Stomach smooth muscle (tissue), 2 donors: ENCODE results near the gene LAG3.

Source experiments
- H3K27ac ChIP-seq: one replicate; pipeline ENCODE4 v1.7.0; 2013; ENCODE audit warnings: mild to moderate bottlenecking, low read length, inconsistent platforms
- H3K27me3 ChIP-seq, 2 donors: one replicate each; pipeline ENCODE4 v1.7.0; 2013; ENCODE audit warnings: low read length in 2 of 2; ENCODE audit not compliant: insufficient read depth in 2 of 2, control insufficient read depth in 1 of 2
- H3K36me3 ChIP-seq, 2 donors: one replicate each; pipeline ENCODE4 v1.7.0; 2013; ENCODE audit warnings: low read length in 2 of 2; ENCODE audit not compliant: control insufficient read depth in 2 of 2, insufficient read depth in 2 of 2
- H3K4me1 ChIP-seq: one replicate; pipeline ENCODE4 v1.7.0; 2013; ENCODE audit warnings: low read length; ENCODE audit not compliant: control insufficient read depth, insufficient read depth
- H3K4me3 ChIP-seq, 2 donors: one replicate each; pipeline ENCODE4 v1.7.0; 2013; ENCODE audit warnings: low read length in 2 of 2
- H3K9ac ChIP-seq, 2 donors: one replicate each; pipeline ENCODE4 v1.7.0; 2013; ENCODE audit warnings: low read length in 2 of 2, mild to moderate bottlenecking in 1 of 2
- H3K9me3 ChIP-seq, 2 donors: one replicate each; pipeline ENCODE4 v1.7.0; 2013; ENCODE audit warnings: low read length in 2 of 2; ENCODE audit not compliant: control insufficient read depth in 2 of 2
- donor health status: healthy.
- donor health status: Pancreatic carcinoma.

LAG3 gene

GRCh38 chr12:6766651-6767349 lies 5.5 kb upstream of the LAG3 start:
- peaks cover 66% of the 10 kb centered on the region for H3K4me1 ChIP-seq
- peak overlapping the region; percentile 89 to 95 for H3K4me3 ChIP-seq

GRCh38 chr12:6767353-6768319 lies 4.7 kb upstream of the LAG3 start:
- Histone ChIP-seq H3K9ac (peak overlapping the region; percentile 79 to 82), H3K27ac (peak overlapping the region; percentile 80), H3K9me3 (no peaks in the 10 kb centered on the region), H3K27me3 (no peaks in the 10 kb centered on the region), H3K36me3 (peaks cover 11 to 13% of the 10 kb centered on the region in 2 donors), H3K4me3 (peak overlapping the region; percentile 89 to 95), H3K4me1 (peaks cover 64% of the 10 kb centered on the region)

More at GRCh38 chr12:6766651-6767349, 5.5 kb upstream of the LAG3 start:
- Histone ChIP-seq H3K9ac (peak overlapping the region; percentile 79 to 82), H3K27me3 (no peaks in the 10 kb centered on the region), H3K9me3 (no peaks in the 10 kb centered on the region), H3K36me3 (peaks cover 11 to 13% of the 10 kb centered on the region in 2 donors), H3K27ac (peak overlapping the region; percentile 80)

- Histone ChIP-seq H3K27ac (peak overlapping the region; percentile 80), H3K9me3 (no peaks in the 10 kb centered on the region), H3K36me3 (peaks cover 11 to 13% of the 10 kb centered on the region in 2 donors), H3K9ac (peak overlapping the region; percentile 72 to 82), H3K27me3 (no peaks in the 10 kb centered on the region), H3K4me3 (peak overlapping the region; percentile 89 to 95), H3K4me1 (peaks cover 63% of the 10 kb centered on the region)
These were observed 3.8 kb upstream of the LAG3 start for GRCh38 chr12:6768437-6768914.

GRCh38 chr12:6768990-6769389 lies 3.3 kb upstream of the LAG3 start:
- no peaks in the 10 kb centered on the region for H3K27me3 ChIP-seq
- no peaks in the 10 kb centered on the region for H3K9me3 ChIP-seq
- peak overlapping the region; percentile 89 to 95 for H3K4me3 ChIP-seq
- peaks cover 11 to 13% of the 10 kb centered on the region in 2 donors for H3K36me3 ChIP-seq
- H3K27ac ChIP-seq, result peak overlapping the region; percentile 80
- H3K4me1 ChIP-seq, result peaks cover 62% of the 10 kb centered on the region
- peak overlapping the region; percentile 21 to 82 for H3K9ac ChIP-seq

GRCh38 chr12:6769666-6770065 lies 2.7 kb upstream of the LAG3 start:
- Histone ChIP-seq H3K36me3 (peaks cover 11 to 13% of the 10 kb centered on the region in 2 donors), H3K9ac (no peak overlapping the region), H3K27ac (peak overlapping the region; percentile 80), H3K4me3 (peak overlapping the region in 1 of 2 donors; percentile 89), H3K4me1 (peaks cover 58% of the 10 kb centered on the region), H3K27me3 (no peaks in the 10 kb centered on the region), H3K9me3 (no peaks in the 10 kb centered on the region)

GRCh38 chr12:6770094-6770493 lies 2.2 kb upstream of the LAG3 start:
- no peaks in the 10 kb centered on the region for H3K27me3 ChIP-seq
- peak overlapping the region; percentile 80 for H3K27ac ChIP-seq
- H3K36me3 ChIP-seq, result peaks cover 11 to 13% of the 10 kb centered on the region in 2 donors
- H3K9me3 ChIP-seq, result no peaks in the 10 kb centered on the region
- peaks cover 54% of the 10 kb centered on the region for H3K4me1 ChIP-seq
- H3K9ac ChIP-seq, result no peak overlapping the region
- H3K4me3 ChIP-seq, result no peak overlapping the region

- H3K4me1 ChIP-seq, result peaks cover 49% of the 10 kb centered on the region
- no peak overlapping the region for H3K9ac ChIP-seq
- no peak overlapping the region for H3K4me3 ChIP-seq
- no peaks in the 10 kb centered on the region for H3K9me3 ChIP-seq
- H3K27ac ChIP-seq, result peak overlapping the region; percentile 24
- H3K36me3 ChIP-seq, result peaks cover 11 to 13% of the 10 kb centered on the region in 2 donors
- no peaks in the 10 kb centered on the region for H3K27me3 ChIP-seq
These were observed 1.7 kb upstream of the LAG3 start for GRCh38 chr12:6770600-6770999.

- peak overlapping the region; percentile 24 for H3K27ac ChIP-seq
- H3K4me3 ChIP-seq, result no peak overlapping the region
- H3K9me3 ChIP-seq, result no peaks in the 10 kb centered on the region
- no peaks in the 10 kb centered on the region for H3K27me3 ChIP-seq
- peaks cover 46% of the 10 kb centered on the region for H3K4me1 ChIP-seq
- H3K9ac ChIP-seq, result no peak overlapping the region
- peaks cover 11 to 13% of the 10 kb centered on the region in 2 donors for H3K36me3 ChIP-seq
These were observed 1.2 kb upstream of the LAG3 start for GRCh38 chr12:6771091-6771495.

- Histone ChIP-seq H3K27me3 (no peaks in the 10 kb centered on the region), H3K9ac (no peak overlapping the region), H3K36me3 (peaks cover 11 to 13% of the 10 kb centered on the region in 2 donors), H3K4me3 (no peak overlapping the region), H3K9me3 (no peaks in the 10 kb centered on the region), H3K27ac (peak overlapping the region; percentile 24), H3K4me1 (peaks cover 46% of the 10 kb centered on the region)
These were observed 600 bp upstream of the LAG3 start for GRCh38 chr12:6771509-6772330.
